Activated CD4-positive, alpha-beta memory T cell treated with anti-CD3 and anti-CD28 coated beads, Interleukin-2, amount 10 ng/mL, durations not matched to agents 7 days and 5 days (primary cell): Measurements from ENCODE around the gene LILRB5. TPM values are rescaled to one million over a fixed set of nuclear protein-coding genes. Genes with fewer than 3 reads are reported as not detected.
"Not testable (repeated sequence)": the region's sequence is repeated elsewhere in the genome, so short reads cannot be mapped to it uniquely, and the experiment has no call there.

ENCODE experiments used
- CTCF ChIA-PET: fragments of 350-600 bp; sonication (Branson Sonifier 250); formaldehyde crosslinking; loops from one replicate; lab custom pipeline; 2021; ENCODE audit warnings: antibody characterized with exemption, inconsistent platforms; lab: Charles Lee
- POLR2A ChIA-PET: fragments of 350-600 bp; sonication (Branson Sonifier 250); formaldehyde crosslinking; loops from one replicate; lab custom pipeline; 2021; ENCODE audit warnings: antibody characterized with exemption; lab: Charles Lee
- DNase-seq: peaks from one replicate; pipeline ENCODE4 v3.0.0-alpha.2; 2020
- H3K27ac Mint-ChIP-seq: one replicate; pipeline ENCODE4 v1.8.0; 2021; ENCODE audit warnings: mild to moderate bottlenecking, mixed read lengths
- H3K27me3 Mint-ChIP-seq: one replicate; pipeline ENCODE4 v1.8.0; 2021; ENCODE audit warnings: mixed read lengths
- H3K36me3 Mint-ChIP-seq: one replicate; pipeline ENCODE4 v1.8.0; 2021; ENCODE audit warnings: low read depth, mixed read lengths
- H3K4me1 Mint-ChIP-seq: one replicate; pipeline ENCODE4 v1.8.0; 2021; ENCODE audit warnings: mixed read lengths
- H3K4me3 Mint-ChIP-seq: one replicate; pipeline ENCODE4 v1.8.0; 2021; ENCODE audit warnings: mild to moderate bottlenecking, mixed read lengths
- H3K9me3 Mint-ChIP-seq: one replicate; pipeline ENCODE4 v1.8.0; 2021; ENCODE audit warnings: mixed read lengths
- total RNA-seq, 2 experiments: library from RNA; stranded (reverse); gene quantifications; one replicate each; pipeline ENCODE4 v1.2.3, GENCODE V29; 2021

LILRB5 gene
- total RNA-seq, result not detected

- Mint-ChIP-seq H3K4me1 (no peaks in the 10 kb centered on the region), H3K36me3 (no peaks in the 10 kb centered on the region), H3K27me3 (peaks cover 19% of the 10 kb centered on the region), H3K4me3 (no peak within 1 kb of the TSS), H3K27ac (no peak within 1 kb of the TSS), H3K9me3 (no peaks in the 10 kb centered on the region)
- CTCF ChIA-PET, result interaction anchor here (1.5 kb wide), 1 partner anchor 9 kb away, joined by 9 read pairs; no protein-coding TSS in a partner anchor
- DNase-seq, result no peak
- POLR2A ChIA-PET, result no interaction called here
Measured at GRCh38 chr19:54257116-54257480, at the start of gene LILRB5. LILRB5 (minus strand) TSS chr19:54257273; CDS start chr19:54257193, 80 bp downstream.

GRCh38 chr19:54305141-54305540, 48.1 kb upstream of the LILRB5 start:
- ChIA-PET CTCF (no interaction called here), POLR2A (no interaction called here)
- Mint-ChIP-seq H3K27me3 (peaks cover 16% of the 10 kb centered on the region), H3K4me3 (no peak overlapping the region), H3K27ac (no peak overlapping the region), H3K4me1 (peaks cover 14% of the 10 kb centered on the region), H3K36me3 (no peaks in the 10 kb centered on the region), H3K9me3 (no peaks in the 10 kb centered on the region)
- no peak for DNase-seq

- Mint-ChIP-seq H3K4me1 (peaks cover 14% of the 10 kb centered on the region), H3K27me3 (peaks cover 21% of the 10 kb centered on the region), H3K4me3 (no peak overlapping the region), H3K36me3 (no peaks in the 10 kb centered on the region), H3K9me3 (no peaks in the 10 kb centered on the region), H3K27ac (no peak overlapping the region)
- DNase-seq, result no peak
- ChIA-PET POLR2A (no interaction called here), CTCF (interaction anchor here (0.7 to 1.3 kb wide), 2 partner anchors 37 to 86 kb away, joined by 3 read pairs; no protein-coding TSS in a partner anchor)
Measured at GRCh38 chr19:54302257-54302656, 45.2 kb upstream of the LILRB5 start.

- Mint-ChIP-seq H3K4me3 (no peak overlapping the region), H3K36me3 (no peaks in the 10 kb centered on the region), H3K27ac (no peak overlapping the region), H3K27me3 (peaks cover 18% of the 10 kb centered on the region), H3K9me3 (no peaks in the 10 kb centered on the region), H3K4me1 (peaks cover 10% of the 10 kb centered on the region)
- no peak for DNase-seq
- ChIA-PET POLR2A (no interaction called here), CTCF (no interaction called here)
Measured at GRCh38 chr19:54299515-54299914, 42.4 kb upstream of the LILRB5 start.

GRCh38 chr19:54299126-54299498, 42.0 kb upstream of the LILRB5 start:
- no peak for DNase-seq
- CTCF ChIA-PET, result no interaction called here
- H3K9me3 Mint-ChIP-seq, result no peaks in the 10 kb centered on the region
- peaks cover 6% of the 10 kb centered on the region for H3K4me1 Mint-ChIP-seq
- H3K36me3 Mint-ChIP-seq, result no peaks in the 10 kb centered on the region
- peaks cover 18% of the 10 kb centered on the region for H3K27me3 Mint-ChIP-seq
- H3K27ac Mint-ChIP-seq, result no peak overlapping the region
- no peak overlapping the region for H3K4me3 Mint-ChIP-seq
- POLR2A ChIA-PET, result no interaction called here

- peaks cover 19% of the 10 kb centered on the region for H3K27me3 Mint-ChIP-seq
- no peaks in the 10 kb centered on the region for H3K36me3 Mint-ChIP-seq
- no peak overlapping the region for H3K27ac Mint-ChIP-seq
- no peaks in the 10 kb centered on the region for H3K9me3 Mint-ChIP-seq
- ChIA-PET POLR2A (no interaction called here), CTCF (interaction anchor here (2.6 kb wide), 1 partner anchor 93 kb away, joined by 7 read pairs; no protein-coding TSS in a partner anchor)
- no peak for DNase-seq
- H3K4me3 Mint-ChIP-seq, result no peak overlapping the region
- H3K4me1 Mint-ChIP-seq, result peaks cover under 1% of the 10 kb centered on the region
Measured at GRCh38 chr19:54298357-54299125, 41.5 kb upstream of the LILRB5 start.

GRCh38 chr19:54297759-54298305, 40.8 kb upstream of the LILRB5 start:
- Mint-ChIP-seq H3K4me1 (no peaks in the 10 kb centered on the region), H3K27me3 (peaks cover 25% of the 10 kb centered on the region), H3K27ac (no peak overlapping the region), H3K36me3 (no peaks in the 10 kb centered on the region), H3K9me3 (no peaks in the 10 kb centered on the region), H3K4me3 (no peak overlapping the region)
- DNase-seq, result no peak
- POLR2A ChIA-PET, result no interaction called here
- CTCF ChIA-PET, result interaction anchor here (2.6 kb wide), 1 partner anchor 93 kb away, joined by 7 read pairs; no protein-coding TSS in a partner anchor

GRCh38 chr19:54294539-54294938, 37.5 kb upstream of the LILRB5 start:
- Mint-ChIP-seq H3K27ac (no peak overlapping the region), H3K27me3 (peaks cover 22% of the 10 kb centered on the region), H3K4me1 (no peaks in the 10 kb centered on the region), H3K9me3 (no peaks in the 10 kb centered on the region), H3K4me3 (no peak overlapping the region), H3K36me3 (no peaks in the 10 kb centered on the region)
- CTCF ChIA-PET, result no interaction called here
- no peak for DNase-seq
- POLR2A ChIA-PET, result no interaction called here

GRCh38 chr19:54289160-54289559, 32.1 kb upstream of the LILRB5 start:
- DNase-seq, H3K4me1 Mint-ChIP-seq, H3K27ac Mint-ChIP-seq, H3K36me3 Mint-ChIP-seq, POLR2A ChIA-PET, H3K9me3 Mint-ChIP-seq, H3K4me3 Mint-ChIP-seq: not testable (repeated sequence)
- H3K27me3 Mint-ChIP-seq, result peaks cover 37% of the 10 kb centered on the region
- CTCF ChIA-PET, result interaction anchor here (0.7 to 1.4 kb wide), 2 partner anchors 23 to 30 kb away, joined by 3 to 4 read pairs; no protein-coding TSS in a partner anchor

GRCh38 chr19:54287456-54287855, 30.4 kb upstream of the LILRB5 start:
- Mint-ChIP-seq H3K36me3 (no peaks in the 10 kb centered on the region), H3K4me1 (no peaks in the 10 kb centered on the region), H3K9me3 (no peaks in the 10 kb centered on the region), H3K27ac (no peak overlapping the region), H3K4me3 (no peak overlapping the region), H3K27me3 (peaks cover 38% of the 10 kb centered on the region)
- POLR2A ChIA-PET, result no interaction called here
- DNase-seq, result no peak
- CTCF ChIA-PET, result no interaction called here

GRCh38 chr19:54286283-54286682, 29.2 kb upstream of the LILRB5 start:
- peaks cover 45% of the 10 kb centered on the region for H3K27me3 Mint-ChIP-seq
- DNase-seq, H3K4me1 Mint-ChIP-seq, H3K27ac Mint-ChIP-seq, CTCF ChIA-PET, H3K4me3 Mint-ChIP-seq, H3K36me3 Mint-ChIP-seq, H3K9me3 Mint-ChIP-seq, POLR2A ChIA-PET: not testable (repeated sequence)

GRCh38 chr19:54285427-54286056, 28.5 kb upstream of the LILRB5 start:
- POLR2A ChIA-PET, H3K27ac Mint-ChIP-seq, DNase-seq, CTCF ChIA-PET, H3K36me3 Mint-ChIP-seq, H3K4me1 Mint-ChIP-seq, H3K9me3 Mint-ChIP-seq, H3K4me3 Mint-ChIP-seq: not testable (repeated sequence)
- peaks cover 49% of the 10 kb centered on the region for H3K27me3 Mint-ChIP-seq

- Mint-ChIP-seq H3K27me3 (peaks cover 48% of the 10 kb centered on the region), H3K9me3 (no peaks in the 10 kb centered on the region), H3K4me3 (no peak overlapping the region), H3K36me3 (no peaks in the 10 kb centered on the region), H3K4me1 (no peaks in the 10 kb centered on the region), H3K27ac (no peak overlapping the region)
- DNase-seq, result no peak
- ChIA-PET CTCF (interaction anchor here (1.4 kb wide), 1 partner anchor 21 kb away, joined by 3 read pairs; no protein-coding TSS in a partner anchor), POLR2A (no interaction called here)
Measured at GRCh38 chr19:54282686-54283470, 25.8 kb upstream of the LILRB5 start.
